Skeletal muscle tissue (tissue), 4 donors: ENCODE results near the gene ARHGEF39. TPM values are rescaled to one million over a fixed set of nuclear protein-coding genes. Genes with fewer than 3 reads are reported as not detected.

Source experiments
- H3K27ac ChIP-seq: one replicate; pipeline ENCODE4 v1.7.0; 2013; ENCODE audit warnings: mild to moderate bottlenecking, low read depth, low read length, inconsistent platforms
- H3K27me3 ChIP-seq, 3 donors: one replicate each; pipeline ENCODE4 v1.7.0; 2013; ENCODE audit warnings: low read length in 3 of 3; ENCODE audit not compliant: control insufficient read depth in 3 of 3, insufficient read depth in 3 of 3
- H3K36me3 ChIP-seq, 3 donors: one replicate each; pipeline ENCODE4 v1.7.0; 2013; ENCODE audit warnings: low read length in 3 of 3; ENCODE audit not compliant: control insufficient read depth in 3 of 3, insufficient read depth in 3 of 3
- H3K4me1 ChIP-seq, 3 donors: one replicate each; pipeline ENCODE4 v1.7.0; 2013; ENCODE audit warnings: low read length in 3 of 3, mild to moderate bottlenecking in 3 of 3; ENCODE audit not compliant: control insufficient read depth in 3 of 3, insufficient read depth in 3 of 3
- H3K4me3 ChIP-seq, 3 donors: one replicate each; pipeline ENCODE4 v1.7.0; 2013; ENCODE audit warnings: low read length in 3 of 3
- H3K9ac ChIP-seq, 3 donors: one replicate each; pipeline ENCODE4 v1.7.0; 2013; ENCODE audit warnings: low read length in 3 of 3, mild to moderate bottlenecking in 3 of 3, moderate library complexity in 2 of 3, low read depth in 1 of 3
- H3K9me3 ChIP-seq, 3 donors: one replicate each; pipeline ENCODE4 v1.7.0; 2013; ENCODE audit warnings: low read length in 3 of 3; ENCODE audit not compliant: control insufficient read depth in 3 of 3
- total RNA-seq: library from RNA; depleted of rRNA; stranded (reverse); fragments of >200 nt; gene quantifications from one replicate; pipeline ENCODE4 v1.2.3, GENCODE V29; 2014
- donor health status: Osteomylitis.

ARHGEF39 gene
- total RNA-seq, 1 donor from 2014 or later: 0.52 TPM

GRCh38 chr9:35705372-35705771 lies 40.4 kb upstream of the ARHGEF39 start:
- Histone ChIP-seq H3K4me3 (no peak overlapping the region), H3K36me3 (peaks cover 85 to 92% (median 88%) of the 10 kb centered on the region in 3 donors), H3K27ac (no peak overlapping the region), H3K9me3 (no peaks in the 10 kb centered on the region), H3K9ac (no peak overlapping the region), H3K4me1 (no peaks in the 10 kb centered on the region), H3K27me3 (no peaks in the 10 kb centered on the region)

- Histone ChIP-seq H3K4me3 (no peak overlapping the region), H3K36me3 (peaks cover 92 to 98% (median 97%) of the 10 kb centered on the region in 3 donors), H3K4me1 (no peaks in the 10 kb centered on the region), H3K9ac (peak overlapping the region in 1 of 3 donors; percentile 25), H3K27me3 (no peaks in the 10 kb centered on the region), H3K9me3 (no peaks in the 10 kb centered on the region), H3K27ac (no peak overlapping the region)
Measured at GRCh38 chr9:35703906-35704672, 39.1 kb upstream of the ARHGEF39 start.

GRCh38 chr9:35702696-35703095 lies 37.7 kb upstream of the ARHGEF39 start:
- no peak overlapping the region for H3K4me3 ChIP-seq
- H3K27ac ChIP-seq: no peak overlapping the region
- H3K4me1 ChIP-seq: no peaks in the 10 kb centered on the region
- H3K9ac ChIP-seq: no peak overlapping the region
- peaks cover 95 to 99% (median 98%) of the 10 kb centered on the region in 3 donors for H3K36me3 ChIP-seq
- H3K27me3 ChIP-seq: no peaks in the 10 kb centered on the region
- no peaks in the 10 kb centered on the region for H3K9me3 ChIP-seq

- no peaks in the 10 kb centered on the region for H3K9me3 ChIP-seq
- H3K27ac ChIP-seq: no peak overlapping the region
- peaks cover 89 to 99% (median 89%) of the 10 kb centered on the region in 3 donors for H3K36me3 ChIP-seq
- H3K27me3 ChIP-seq: no peaks in the 10 kb centered on the region
- H3K4me1 ChIP-seq: peaks cover 4 to 10% (median 8%) of the 10 kb centered on the region in 3 donors
- no peak overlapping the region for H3K4me3 ChIP-seq
- H3K9ac ChIP-seq: no peak overlapping the region
Measured at GRCh38 chr9:35700942-35701341, 35.9 kb upstream of the ARHGEF39 start.

GRCh38 chr9:35700031-35700430 lies 35.0 kb upstream of the ARHGEF39 start:
- Histone ChIP-seq H3K27me3 (no peaks in the 10 kb centered on the region), H3K9me3 (no peaks in the 10 kb centered on the region), H3K9ac (no peak overlapping the region), H3K36me3 (peaks cover 80 to 91% (median 82%) of the 10 kb centered on the region in 3 donors), H3K4me1 (peaks cover 4 to 10% (median 9%) of the 10 kb centered on the region in 3 donors), H3K4me3 (no peak overlapping the region), H3K27ac (no peak overlapping the region)

GRCh38 chr9:35698231-35698630 lies 33.2 kb upstream of the ARHGEF39 start:
- H3K9me3 ChIP-seq: no peaks in the 10 kb centered on the region
- H3K4me3 ChIP-seq: no peak overlapping the region
- H3K9ac ChIP-seq: no peak overlapping the region
- H3K27me3 ChIP-seq: no peaks in the 10 kb centered on the region
- peaks cover 4 to 10% (median 9%) of the 10 kb centered on the region in 3 donors for H3K4me1 ChIP-seq
- H3K27ac ChIP-seq: no peak overlapping the region
- H3K36me3 ChIP-seq: peaks cover 62 to 73% (median 64%) of the 10 kb centered on the region in 3 donors

GRCh38 chr9:35697486-35697885 lies 32.5 kb upstream of the ARHGEF39 start:
- H3K36me3 ChIP-seq: peaks cover 55 to 66% (median 57%) of the 10 kb centered on the region in 3 donors
- H3K27ac ChIP-seq: no peak overlapping the region
- H3K27me3 ChIP-seq: no peaks in the 10 kb centered on the region
- no peak overlapping the region for H3K4me3 ChIP-seq
- no peaks in the 10 kb centered on the region for H3K9me3 ChIP-seq
- H3K9ac ChIP-seq: no peak overlapping the region
- peaks cover 4 to 10% (median 9%) of the 10 kb centered on the region in 3 donors for H3K4me1 ChIP-seq

GRCh38 chr9:35696520-35697215 lies 31.7 kb upstream of the ARHGEF39 start:
- no peaks in the 10 kb centered on the region for H3K27me3 ChIP-seq
- H3K36me3 ChIP-seq: peaks cover 48 to 58% (median 52%) of the 10 kb centered on the region in 3 donors
- peaks cover 6 to 14% (median 9%) of the 10 kb centered on the region in 3 donors for H3K4me1 ChIP-seq
- H3K4me3 ChIP-seq: no peak overlapping the region
- H3K27ac ChIP-seq: no peak overlapping the region
- H3K9ac ChIP-seq: peak overlapping the region in 1 of 3 donors; percentile 25
- H3K9me3 ChIP-seq: no peaks in the 10 kb centered on the region

- H3K4me3 ChIP-seq: no peak overlapping the region
- no peak overlapping the region for H3K27ac ChIP-seq
- H3K36me3 ChIP-seq: peaks cover 41 to 51% (median 45%) of the 10 kb centered on the region in 3 donors
- no peaks in the 10 kb centered on the region for H3K9me3 ChIP-seq
- no peak overlapping the region for H3K9ac ChIP-seq
- H3K27me3 ChIP-seq: no peaks in the 10 kb centered on the region
- H3K4me1 ChIP-seq: peaks cover 11 to 18% (median 12%) of the 10 kb centered on the region in 3 donors
Measured at GRCh38 chr9:35695943-35696401, 31.0 kb upstream of the ARHGEF39 start.
